Stimulated activated CD4-positive, alpha-beta T cell treated with anti-CD3 and anti-CD28 coated beads, Interleukin-1b, Interleukin-23, amount 100 ng/mL, for 24 hours (primary cell): Measurements from ENCODE around the gene GLT8D2.
"Not testable (repeated sequence)": the region's sequence is repeated elsewhere in the genome, so short reads cannot be mapped to it uniquely, and the experiment has no call there.

Experiments
- DNase-seq, 4 experiments: peaks; one replicate each; pipeline ENCODE4 v3.0.0-alpha.2; 2020; ENCODE audit warnings: low read depth in 4 of 4, low spot score in 1 of 4

GLT8D2 gene

DNA sequence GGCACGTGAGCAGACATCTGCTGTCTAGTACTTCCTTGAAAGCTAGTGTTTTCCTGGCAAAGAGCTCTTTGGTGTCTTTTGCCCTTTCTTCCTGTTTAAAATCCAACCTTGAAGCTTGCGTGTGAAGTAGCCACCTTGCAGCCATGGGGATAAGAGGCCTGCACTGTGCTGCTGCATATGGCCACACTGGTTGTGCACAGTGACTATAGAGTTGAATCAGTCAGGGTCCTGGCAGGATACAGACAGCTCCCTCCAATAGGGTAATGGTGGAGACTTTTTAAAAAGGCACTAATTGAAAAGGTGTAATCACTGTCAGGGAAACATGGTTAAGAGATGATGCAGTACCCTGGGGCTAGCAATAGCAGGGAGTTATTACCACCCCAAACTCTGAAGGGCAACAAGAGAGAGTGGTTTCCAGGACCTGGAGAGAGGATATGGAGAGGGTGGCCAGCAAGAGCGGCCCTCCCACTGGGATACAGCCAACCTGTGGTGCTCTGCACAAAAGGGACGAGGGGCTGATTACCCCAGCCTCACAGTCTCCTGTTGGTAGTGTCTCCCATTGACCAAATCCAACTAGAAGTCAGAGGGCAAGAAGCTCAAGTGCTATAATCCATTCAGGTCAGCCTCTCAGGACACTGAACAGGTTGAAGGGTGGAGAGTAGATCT is 4.8 kb upstream of the GLT8D2 start:
- no peak for DNase-seq

DNA sequence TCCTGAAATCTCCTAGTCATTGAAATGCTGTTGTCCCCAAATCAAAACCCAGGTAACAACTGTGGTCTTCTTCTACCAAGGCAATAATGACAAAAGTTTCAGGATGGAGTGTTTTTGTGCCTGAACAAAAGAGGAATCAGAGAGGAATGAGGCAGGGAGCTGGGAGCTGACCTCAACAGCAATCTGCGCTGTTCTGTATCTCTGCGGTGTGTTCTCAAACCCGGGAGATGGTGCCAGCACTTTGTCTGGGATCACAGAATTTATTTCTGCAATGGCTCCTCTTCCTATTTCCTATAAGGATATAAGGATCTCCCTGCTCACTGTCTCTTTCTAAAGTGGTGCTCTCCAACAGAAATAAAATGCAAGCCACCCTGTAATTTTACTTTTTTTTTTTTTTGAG is 449 bp upstream of the GLT8D2 start:
- no peak for DNase-seq

DNA sequence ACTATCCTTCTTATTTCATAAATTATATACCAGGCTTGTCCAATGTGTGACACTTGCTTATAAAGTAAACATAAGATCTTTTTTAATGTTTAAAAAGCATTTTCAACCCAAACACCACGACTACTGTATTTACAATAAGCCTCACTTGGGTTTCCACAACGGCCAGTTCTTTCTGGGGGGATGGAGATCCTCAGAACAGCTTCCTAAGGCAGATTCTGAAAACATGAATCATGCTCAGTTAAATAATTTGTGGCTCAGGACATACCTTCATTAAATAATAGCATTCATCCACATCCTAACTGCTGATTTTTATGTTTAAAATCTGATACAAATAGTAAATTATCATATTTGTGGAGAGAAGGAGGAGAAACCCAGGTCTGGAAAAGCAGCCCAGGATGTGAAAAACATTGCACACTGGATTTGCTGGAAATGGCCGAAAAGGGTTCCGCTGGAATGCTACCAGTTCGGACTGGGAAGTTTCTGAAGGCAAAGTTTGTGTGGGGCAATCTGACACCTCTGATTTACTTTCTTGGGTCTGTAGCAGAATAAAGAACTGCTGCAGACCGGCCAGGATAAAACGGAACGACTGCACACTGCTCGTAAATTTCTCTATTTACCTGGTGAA is 597 bp downstream of the GLT8D2 start:
- no peak for DNase-seq

GRCh38 chr12:104048811-104049210 is 1.2 kb downstream of the GLT8D2 start:
- no peak for DNase-seq

- no peak for DNase-seq
These were observed 1.8 kb downstream of the GLT8D2 start for GRCh38 chr12:104048162-104048561.

DNA sequence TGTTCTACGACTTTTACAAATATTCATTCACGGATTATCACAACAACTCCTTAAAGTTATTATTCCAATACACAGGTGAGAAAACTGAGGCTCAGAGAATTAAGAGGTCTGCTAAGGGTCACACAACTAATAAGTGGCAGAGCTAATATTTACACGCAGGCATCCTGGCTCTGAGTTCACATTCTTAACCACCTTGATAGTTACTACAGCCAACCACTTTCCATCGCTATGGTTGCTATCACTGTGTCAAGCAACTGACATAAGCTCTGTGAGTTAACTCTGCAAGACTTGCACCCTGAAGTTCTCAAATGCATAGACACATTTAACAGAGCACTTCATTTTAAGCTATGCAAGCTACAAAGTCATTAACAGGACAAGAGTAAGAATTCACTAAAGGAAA is 3.7 kb downstream of the GLT8D2 start:
- no peak for DNase-seq

GRCh38 chr12:104044158-104044557 is 5.8 kb downstream of the GLT8D2 start:
- DNase-seq: no peak

DNA sequence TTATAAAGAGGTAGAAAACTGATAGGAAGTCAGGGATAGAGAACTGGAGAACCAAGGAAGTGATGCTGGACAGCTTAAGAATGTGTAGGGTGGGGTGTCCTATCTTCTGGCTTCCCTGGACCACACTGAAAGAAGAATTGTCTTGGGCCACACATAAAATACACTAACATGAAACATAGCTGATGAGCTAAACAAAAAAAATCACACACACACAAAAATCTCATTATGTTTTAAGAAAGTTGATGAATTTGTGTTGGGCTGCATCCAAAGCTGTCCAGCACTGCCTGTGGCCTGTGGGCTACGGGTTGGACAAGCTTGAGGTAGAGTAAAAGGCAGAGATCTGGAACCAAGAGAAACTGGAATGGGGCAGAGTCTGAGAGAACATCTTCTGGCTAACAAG is 7.4 kb downstream of the GLT8D2 start:
- no peak for DNase-seq

DNA sequence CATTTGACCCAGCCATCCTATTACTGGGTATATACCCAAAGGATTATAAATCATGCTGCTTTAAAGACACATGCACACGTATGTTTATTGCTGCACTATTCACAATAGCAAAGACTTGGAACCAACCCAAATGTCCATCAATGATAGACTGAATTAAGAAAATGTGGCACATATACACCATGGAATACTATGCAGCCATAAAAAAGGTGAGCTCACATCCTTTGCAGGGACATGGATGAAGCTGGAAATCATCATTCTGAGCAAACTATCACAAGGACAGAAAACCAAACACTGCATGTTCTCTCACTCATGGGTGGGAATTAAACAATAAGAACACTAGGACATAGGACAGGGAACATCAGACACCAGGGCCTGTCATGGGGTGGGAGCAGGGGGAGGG is 10.2 kb downstream of the GLT8D2 start:
- not testable (repeated sequence) for DNase-seq

DNA sequence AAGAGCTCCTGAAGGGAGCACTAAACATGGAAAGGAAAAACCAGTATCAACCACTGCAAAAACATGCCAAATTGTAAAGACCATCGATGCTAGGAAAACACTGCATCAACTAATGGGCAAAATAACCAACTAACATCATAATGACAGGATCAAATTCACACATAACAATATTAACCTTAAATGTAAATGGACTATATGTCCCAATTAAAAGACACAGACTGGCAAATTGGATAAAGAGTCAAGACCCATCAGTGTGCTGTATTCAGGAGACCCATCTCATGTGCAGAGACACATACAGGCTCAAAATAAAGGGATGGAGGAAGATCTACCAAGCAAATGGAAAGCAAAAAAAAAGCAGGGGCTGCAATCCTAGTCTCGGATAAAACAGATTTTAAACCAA is 13.8 kb downstream of the GLT8D2 start:
- DNase-seq: not testable (repeated sequence)

GRCh38 chr12:104030596-104030995 is 19.4 kb downstream of the GLT8D2 start:
- DNase-seq: not testable (repeated sequence)

- no peak for DNase-seq
These were observed 23.0 kb downstream of the GLT8D2 start for GRCh38 chr12:104026841-104027599.

GRCh38 chr12:104025771-104026170 is 24.2 kb downstream of the GLT8D2 start:
- DNase-seq: no peak

- DNase-seq: no peak
These were observed 25.6 kb downstream of the GLT8D2 start for GRCh38 chr12:104024348-104024747.

DNA sequence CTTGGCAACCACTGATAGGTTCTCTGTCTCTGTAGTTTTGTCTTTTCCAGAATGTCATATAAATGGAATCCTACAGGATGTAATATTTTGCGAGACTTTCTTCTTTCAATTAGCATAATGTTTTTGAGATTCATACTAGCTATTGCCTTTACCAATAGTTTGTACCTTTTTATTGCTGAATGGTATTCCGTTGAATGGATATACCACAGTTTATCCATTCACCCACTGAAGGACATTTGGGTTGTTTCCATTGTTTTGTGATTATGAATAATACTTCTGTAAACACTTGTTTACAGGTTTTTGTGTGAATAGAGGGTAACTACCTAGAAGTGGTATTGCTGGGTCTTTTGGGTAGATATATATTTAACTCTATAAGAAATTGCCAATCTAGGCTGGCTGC is 26.3 kb downstream of the GLT8D2 start:
- DNase-seq: no peak

DNA sequence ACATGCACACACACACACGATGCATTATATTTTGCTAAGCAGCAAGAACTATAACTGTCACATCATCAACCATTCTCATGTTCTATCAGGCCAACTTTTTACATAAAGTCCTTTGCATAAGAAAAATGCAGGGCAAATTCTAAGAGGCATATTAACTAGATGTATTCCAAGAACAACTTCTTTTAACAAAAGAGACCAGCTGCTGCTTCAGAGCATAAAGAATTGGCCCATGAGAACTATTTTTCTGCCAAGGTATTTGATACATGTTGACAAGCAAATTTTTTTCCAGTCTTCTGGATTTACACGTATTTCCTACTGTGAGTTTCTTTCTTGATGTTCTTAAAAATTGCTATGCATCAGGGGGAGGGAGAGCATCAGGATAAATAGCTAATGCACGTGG is 27.2 kb downstream of the GLT8D2 start:
- no peak for DNase-seq

DNA sequence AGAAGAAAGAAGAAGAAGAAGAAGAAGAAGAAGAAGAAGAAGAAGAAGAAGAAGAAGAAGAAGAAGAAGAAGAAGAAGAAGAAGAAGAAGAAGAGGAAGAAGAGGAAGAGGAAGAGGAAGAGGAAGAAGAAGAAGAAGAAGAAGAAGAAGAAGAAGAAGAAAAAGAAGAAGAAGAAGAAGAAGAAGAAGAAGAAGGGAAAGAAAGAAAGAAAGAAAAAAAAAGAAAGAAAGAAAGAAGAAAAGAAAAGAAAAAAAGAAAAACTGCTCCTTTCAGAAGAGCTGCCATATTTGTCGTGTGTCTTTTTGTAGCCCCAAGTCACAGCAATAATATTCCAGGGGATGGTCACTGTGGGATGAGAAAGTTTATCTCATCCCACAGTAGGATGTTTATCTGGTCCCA is 28.1 kb downstream of the GLT8D2 start:
- DNase-seq: not testable (repeated sequence)

DNA sequence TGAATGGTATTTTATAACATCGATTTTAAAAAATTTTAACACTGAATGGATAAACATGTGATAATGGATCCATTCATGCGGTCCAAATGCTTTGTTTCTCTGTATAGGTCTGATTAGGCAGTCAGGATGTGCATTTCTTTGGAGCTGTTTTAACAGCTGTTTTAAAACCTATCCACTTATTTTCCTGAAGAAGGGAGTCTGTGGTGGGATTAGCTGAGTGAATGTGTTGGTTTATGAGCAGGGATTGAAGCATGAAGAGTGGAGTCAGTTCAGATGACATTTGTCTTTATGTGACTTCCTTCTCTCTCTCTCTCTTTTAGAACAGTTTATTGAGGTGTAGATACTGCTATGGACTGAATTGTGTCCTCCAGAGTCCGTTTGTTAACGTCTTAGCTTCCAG is 37.7 kb downstream of the GLT8D2 start:
- DNase-seq: no peak

DNA sequence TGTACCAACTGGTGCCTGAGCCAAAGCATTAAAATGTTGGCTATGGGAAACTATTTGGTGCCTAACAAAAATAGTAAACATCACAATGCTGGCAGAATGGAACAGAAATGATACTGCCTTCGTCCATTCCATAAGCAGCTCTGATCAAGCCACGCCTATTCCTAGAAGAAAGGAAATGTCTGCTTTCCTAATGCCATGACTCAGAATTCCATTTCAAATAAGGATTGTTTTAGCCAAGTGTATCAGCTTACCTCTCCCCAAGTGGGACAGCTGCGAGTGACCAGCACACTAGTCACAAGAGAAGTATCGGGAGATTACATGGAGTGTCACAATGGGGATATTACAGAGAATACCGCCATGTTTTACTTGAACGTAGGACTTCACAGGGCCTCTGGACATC is 38.7 kb downstream of the GLT8D2 start:
- DNase-seq: no peak

- no peak for DNase-seq
These were observed 39.3 kb downstream of the GLT8D2 start for GRCh38 chr12:104010606-104011169.

GRCh38 chr12:104010121-104010520 is 39.9 kb downstream of the GLT8D2 start:
- no peak for DNase-seq

DNA sequence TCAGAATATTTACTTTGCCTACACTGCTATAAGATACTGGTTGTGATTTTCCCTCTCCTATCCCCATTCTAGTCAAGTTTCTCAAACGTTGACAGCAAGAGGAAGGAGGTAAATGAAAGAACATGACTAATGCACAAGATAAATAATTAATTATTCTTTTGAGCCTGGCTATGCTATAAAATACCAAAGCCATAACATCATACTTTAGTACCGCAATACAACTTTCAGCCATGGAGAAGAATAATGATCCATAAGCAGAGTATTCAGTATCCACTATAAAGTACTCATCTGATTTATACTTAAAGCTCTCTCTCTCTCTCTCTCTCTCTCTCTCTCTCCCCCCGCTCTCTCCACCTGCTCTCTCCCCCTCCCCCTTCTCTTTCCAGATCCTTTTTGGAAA is 43.1 kb downstream of the GLT8D2 start:
- DNase-seq: no peak
